HepG2 (cell line): Measurements from ENCODE around the gene GPATCH3. TPM values are rescaled to one million over a fixed set of nuclear protein-coding genes. Genes with fewer than 3 reads are reported as not detected.

Source experiments
- DRAP1 ChIP-seq: IDR thresholded peaks from 2 replicates; pipeline ENCODE4 v1.6.1; 2016; ENCODE audit warnings: missing genetic modification reagents, missing compliant biosample characterization
- ETV5 ChIP-seq: IDR thresholded peaks from 2 replicates; pipeline ENCODE4 v1.6.1; 2018; ENCODE audit warnings: missing biosample characterization, missing genetic modification reagents, inconsistent platforms, borderline replicate concordance
- FOXA3 ChIP-seq: IDR thresholded peaks from 2 replicates; pipeline ENCODE4 v1.6.1; 2016; ENCODE audit warnings: missing genetic modification reagents, missing compliant biosample characterization
- HES4 ChIP-seq: sonication (generic); formaldehyde crosslinking; IDR thresholded peaks from 2 replicates; pipeline ENCODE4 v1.9.0; 2021; ENCODE audit warnings: mild to moderate bottlenecking, missing genetic modification reagents, borderline replicate concordance
- MTERF4 ChIP-seq: sonication (generic); formaldehyde crosslinking; IDR thresholded peaks from 2 replicates; pipeline ENCODE4 v1.8.0; 2023; ENCODE audit warnings: mild to moderate bottlenecking, missing genetic modification reagents
- NFE2L1 ChIP-seq: sonication (generic); formaldehyde crosslinking; IDR thresholded peaks from 2 replicates; pipeline ENCODE4 v1.4.0; 2020; ENCODE audit warnings: missing genetic modification reagents, mild to moderate bottlenecking, borderline replicate concordance
- SMAD9 ChIP-seq: sonication (generic); formaldehyde crosslinking; IDR thresholded peaks from 2 replicates; pipeline ENCODE4 v1.5.1; 2020; ENCODE audit warnings: mild to moderate bottlenecking, missing genetic modification reagents
- TAF1 ChIP-seq: sonication (generic); formaldehyde crosslinking; IDR thresholded peaks from 2 replicates; pipeline ENCODE4 v1.4.0; 2020; ENCODE audit warnings: missing genetic modification reagents
- ZGPAT ChIP-seq: IDR thresholded peaks from 2 replicates; pipeline ENCODE4 v1.6.1; 2016; ENCODE audit warnings: mild to moderate bottlenecking
- ZMYM2 ChIP-seq: sonication (generic); formaldehyde crosslinking; IDR thresholded peaks from 2 replicates; pipeline ENCODE4 v1.8.0; 2022; ENCODE audit warnings: mild to moderate bottlenecking, missing genetic modification reagents
- ZNF512B ChIP-seq: sonication (generic); formaldehyde crosslinking; IDR thresholded peaks from 2 replicates; pipeline ENCODE4 v1.5.1; 2020; ENCODE audit warnings: missing genetic modification reagents, mild to moderate bottlenecking, borderline replicate concordance
- ZNF580 ChIP-seq: IDR thresholded peaks from 2 replicates; pipeline ENCODE4 v1.6.1; 2016; ENCODE audit warnings: low read depth, borderline replicate concordance
- ZNF598 ChIP-seq: sonication (generic); formaldehyde crosslinking; IDR thresholded peaks from 2 replicates; pipeline ENCODE4 v1.5.1; 2020; ENCODE audit warnings: mild to moderate bottlenecking, missing genetic modification reagents, borderline replicate concordance
- polyA plus RNA-seq, 8 experiments: library from polyadenylated mRNA; depleted of rRNA in 3 of 8; stranded (reverse) in 7 of 8; unstranded in 1 of 8; fragments of >200 nt; fragmentation: Illumina TruSeq in 4 of 8; extraction: Trizol in 4 of 8; gene quantifications; 2 replicates each; pipeline versions ENCODE4 v1.2.1 to v1.2.3, GENCODE V29; 2011 to 2016; ENCODE audit warnings: low read depth in 4 of 8, missing spikeins in 1 of 8, mixed read lengths in 1 of 8; ENCODE audit not compliant: insufficient read depth in 1 of 8
- total RNA-seq, 5 experiments: library from RNA; depleted of rRNA; stranded (reverse); fragments of >200 nt; fragmentation: Illumina TruSeq; extraction: Trizol; gene quantifications; 2 replicates each; pipeline ENCODE4 v1.2.3, GENCODE V29; 2016; ENCODE audit warnings: low read depth in 1 of 5
- TF ChIP-seq, protein P1 (sequence below): sonication (generic); formaldehyde crosslinking; IDR thresholded peaks from 2 replicates; pipeline ENCODE4 v1.5.1; 2020; ENCODE audit warnings: mild to moderate bottlenecking, missing genetic modification reagents, borderline replicate concordance

GPATCH3 gene
- total and polyA plus RNA-seq, 2 of the 13 experiments (the other 11 are each of a cell fraction or from before 2014, with no cell fraction given), result 8.3 to 11.0 TPM

- TF ChIP-seq, protein P1, sequence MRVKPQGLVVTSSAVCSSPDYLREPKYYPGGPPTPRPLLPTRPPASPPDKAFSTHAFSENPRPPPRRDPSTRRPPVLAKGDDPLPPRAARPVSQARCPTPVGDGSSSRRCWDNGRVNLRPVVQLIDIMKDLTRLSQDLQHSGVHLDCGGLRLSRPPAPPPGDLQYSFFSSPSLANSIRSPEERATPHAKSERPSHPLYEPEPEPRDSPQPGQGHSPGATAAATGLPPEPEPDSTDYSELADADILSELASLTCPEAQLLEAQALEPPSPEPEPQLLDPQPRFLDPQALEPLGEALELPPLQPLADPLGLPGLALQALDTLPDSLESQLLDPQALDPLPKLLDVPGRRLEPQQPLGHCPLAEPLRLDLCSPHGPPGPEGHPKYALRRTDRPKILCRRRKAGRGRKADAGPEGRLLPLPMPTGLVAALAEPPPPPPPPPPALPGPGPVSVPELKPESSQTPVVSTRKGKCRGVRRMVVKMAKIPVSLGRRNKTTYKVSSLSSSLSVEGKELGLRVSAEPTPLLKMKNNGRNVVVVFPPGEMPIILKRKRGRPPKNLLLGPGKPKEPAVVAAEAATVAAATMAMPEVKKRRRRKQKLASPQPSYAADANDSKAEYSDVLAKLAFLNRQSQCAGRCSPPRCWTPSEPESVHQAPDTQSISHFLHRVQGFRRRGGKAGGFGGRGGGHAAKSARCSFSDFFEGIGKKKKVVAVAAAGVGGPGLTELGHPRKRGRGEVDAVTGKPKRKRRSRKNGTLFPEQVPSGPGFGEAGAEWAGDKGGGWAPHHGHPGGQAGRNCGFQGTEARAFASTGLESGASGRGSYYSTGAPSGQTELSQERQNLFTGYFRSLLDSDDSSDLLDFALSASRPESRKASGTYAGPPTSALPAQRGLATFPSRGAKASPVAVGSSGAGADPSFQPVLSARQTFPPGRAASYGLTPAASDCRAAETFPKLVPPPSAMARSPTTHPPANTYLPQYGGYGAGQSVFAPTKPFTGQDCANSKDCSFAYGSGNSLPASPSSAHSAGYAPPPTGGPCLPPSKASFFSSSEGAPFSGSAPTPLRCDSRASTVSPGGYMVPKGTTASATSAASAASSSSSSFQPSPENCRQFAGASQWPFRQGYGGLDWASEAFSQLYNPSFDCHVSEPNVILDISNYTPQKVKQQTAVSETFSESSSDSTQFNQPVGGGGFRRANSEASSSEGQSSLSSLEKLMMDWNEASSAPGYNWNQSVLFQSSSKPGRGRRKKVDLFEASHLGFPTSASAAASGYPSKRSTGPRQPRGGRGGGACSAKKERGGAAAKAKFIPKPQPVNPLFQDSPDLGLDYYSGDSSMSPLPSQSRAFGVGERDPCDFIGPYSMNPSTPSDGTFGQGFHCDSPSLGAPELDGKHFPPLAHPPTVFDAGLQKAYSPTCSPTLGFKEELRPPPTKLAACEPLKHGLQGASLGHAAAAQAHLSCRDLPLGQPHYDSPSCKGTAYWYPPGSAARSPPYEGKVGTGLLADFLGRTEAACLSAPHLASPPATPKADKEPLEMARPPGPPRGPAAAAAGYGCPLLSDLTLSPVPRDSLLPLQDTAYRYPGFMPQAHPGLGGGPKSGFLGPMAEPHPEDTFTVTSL (CRISPR knock-in tag), result no peak
- TF ChIP-seq NFE2L1 (CRISPR knock-in tag) (no peak), ZNF512B (CRISPR knock-in tag) (no peak), ZNF598 (CRISPR knock-in tag) (0 out of 2 replicates have a peak, but pooled peaks have one; percentile 26), MTERF4 (CRISPR knock-in tag) (peak; percentile 71), SMAD9 (CRISPR knock-in tag) (no peak; the same call in 1 of the 2 replicates), ZGPAT (peak; percentile 89), DRAP1 (CRISPR knock-in tag) (peak; percentile 80), ETV5 (CRISPR knock-in tag) (peak; percentile 35; the same call in 1 of the 2 replicates), ZNF580 (CRISPR knock-in tag) (peak; percentile 28; the same call in 1 of the 2 replicates), HES4 (CRISPR knock-in tag) (no peak), FOXA3 (CRISPR knock-in tag) (0 out of 2 replicates have a peak, but pooled peaks have one; percentile 4), TAF1 (peak; percentile 92), ZMYM2 (no peak)
These were observed 35.4 kb downstream of the GPATCH3 start (continued) for GRCh38 chr1:26864610-26865480.
